Uterus (tissue), 4 donors: ENCODE data around the gene NHLRC4. TPM values are rescaled to one million over a fixed set of nuclear protein-coding genes. Genes with fewer than 3 reads are reported as not detected.

Experiments
- DNase-seq, 2 donors: peaks; one replicate each; pipeline ENCODE4 v3.0.0-alpha.2; 2019 to 2020
- H3K27ac ChIP-seq, 2 donors: fragments of 200-600 bp; sonication (generic); 1 replicate in 1 of 2; 2 replicates in 1 of 2; pipeline ENCODE4 v1.5.1; 2016 to 2018
- H3K27me3 ChIP-seq, 2 donors: fragments of 200-600 bp; sonication (generic); one replicate each; pipeline ENCODE4 v1.5.1; 2018 to 2019; ENCODE audit warnings: control low read depth in 1 of 2
- H3K36me3 ChIP-seq, 2 donors: fragments of 200-600 bp; sonication (generic); one replicate each; pipeline ENCODE4 v1.5.1; 2019; ENCODE audit warnings: control low read depth in 1 of 2
- H3K4me1 ChIP-seq, 2 donors: fragments of 200-600 bp; sonication (generic); one replicate each; pipeline ENCODE4 v1.5.1; 2018 to 2019; ENCODE audit warnings: control low read depth in 1 of 2
- H3K4me3 ChIP-seq, 2 donors: fragments of 200-600 bp; sonication (generic); 1 replicate in 1 of 2; 2 replicates in 1 of 2; pipeline ENCODE4 v1.5.1; 2018 to 2019; ENCODE audit warnings: mild to moderate bottlenecking in 1 of 2
- H3K9me3 ChIP-seq, 2 donors: fragments of 200-600 bp; sonication (generic); one replicate each; pipeline ENCODE4 v1.5.1; 2019; ENCODE audit warnings: control low read depth in 1 of 2
- POLR2A ChIP-seq, 2 donors: fragments of 450-650 bp; IDR thresholded peaks; one replicate each; pipeline ENCODE4 v1.6.1; 2016; ENCODE audit warnings: antibody characterized with exemption in 2 of 2, mild to moderate bottlenecking in 1 of 2, moderate library complexity in 1 of 2
- intact Hi-C: fragments of 100-400 bp; cut with DNase I; formaldehyde crosslinking; loops from one replicate; pipeline ENCODE4 v1.15.1; 2023; ENCODE audit warnings: low total_unique reads
- total RNA-seq, 4 donors: library from RNA; depleted of rRNA in 3 of 4; stranded (reverse); fragments of >200 nt in 3 of 4; gene quantifications; one replicate each; pipeline versions ENCODE4 v1.1.0 to v1.2.4, GENCODE V29; 2014 to 2023
- TF ChIP-seq, protein P1 (sequence below), 4 experiments: fragments of 200-600 bp in 2 of 4; fragments of 450-650 bp in 2 of 4; sonication (generic) in 2 of 4; IDR thresholded peaks; one replicate each; pipeline ENCODE4 v1.5.1; 2016 to 2019; ENCODE audit warnings: antibody characterized with exemption in 4 of 4, mild to moderate bottlenecking in 2 of 4, moderate library complexity in 1 of 4
- donor health status: DM: yes; HTN: yes; CAD: no.

NHLRC4 gene
- total RNA-seq, 4 donors from 2014 or later = 1.2 to 7.5 (median 1.5) TPM

DNA sequence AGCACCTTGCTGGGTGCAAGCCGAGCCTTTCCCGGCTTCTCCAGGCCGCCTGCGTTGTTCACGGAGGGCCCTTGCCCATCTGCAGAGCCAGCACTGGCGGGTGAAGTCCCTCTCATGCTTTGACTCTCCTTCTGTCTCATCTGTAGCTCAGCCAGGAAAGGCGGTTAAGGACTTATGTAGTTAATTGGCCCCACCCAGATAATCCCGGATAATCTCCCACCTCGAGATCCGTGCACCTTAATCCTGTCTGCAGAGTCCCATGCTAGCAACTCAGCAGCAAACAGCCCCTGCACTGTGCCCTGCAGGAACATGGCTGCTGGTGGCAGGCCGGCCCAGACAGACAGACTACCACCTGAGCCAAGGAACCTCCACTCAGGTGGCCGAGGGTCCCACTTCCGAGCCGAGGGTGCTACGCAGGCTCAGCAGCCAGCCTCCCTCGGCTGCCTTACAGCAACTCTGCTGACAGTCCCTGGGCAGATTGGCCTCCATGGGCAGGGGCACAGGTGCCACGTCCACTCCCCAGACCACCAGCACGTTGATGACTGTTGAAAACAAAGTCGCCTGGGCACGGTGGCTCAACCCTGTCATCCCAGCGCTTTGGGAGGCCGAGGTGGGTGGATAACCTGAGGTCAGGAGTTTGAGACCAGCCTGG is 40.0 kb downstream of the NHLRC4 start:
- H3K27me3 ChIP-seq = no peaks in the 10 kb centered on the region
- intact Hi-C loops = no loop called here
- no peak for DNase-seq
- H3K27ac ChIP-seq = no peak overlapping the region
- no peaks in the 10 kb centered on the region for H3K4me1 ChIP-seq
- H3K9me3 ChIP-seq = no peaks in the 10 kb centered on the region
- H3K36me3 ChIP-seq = no peaks in the 10 kb centered on the region
- TF ChIP-seq, protein P1, sequence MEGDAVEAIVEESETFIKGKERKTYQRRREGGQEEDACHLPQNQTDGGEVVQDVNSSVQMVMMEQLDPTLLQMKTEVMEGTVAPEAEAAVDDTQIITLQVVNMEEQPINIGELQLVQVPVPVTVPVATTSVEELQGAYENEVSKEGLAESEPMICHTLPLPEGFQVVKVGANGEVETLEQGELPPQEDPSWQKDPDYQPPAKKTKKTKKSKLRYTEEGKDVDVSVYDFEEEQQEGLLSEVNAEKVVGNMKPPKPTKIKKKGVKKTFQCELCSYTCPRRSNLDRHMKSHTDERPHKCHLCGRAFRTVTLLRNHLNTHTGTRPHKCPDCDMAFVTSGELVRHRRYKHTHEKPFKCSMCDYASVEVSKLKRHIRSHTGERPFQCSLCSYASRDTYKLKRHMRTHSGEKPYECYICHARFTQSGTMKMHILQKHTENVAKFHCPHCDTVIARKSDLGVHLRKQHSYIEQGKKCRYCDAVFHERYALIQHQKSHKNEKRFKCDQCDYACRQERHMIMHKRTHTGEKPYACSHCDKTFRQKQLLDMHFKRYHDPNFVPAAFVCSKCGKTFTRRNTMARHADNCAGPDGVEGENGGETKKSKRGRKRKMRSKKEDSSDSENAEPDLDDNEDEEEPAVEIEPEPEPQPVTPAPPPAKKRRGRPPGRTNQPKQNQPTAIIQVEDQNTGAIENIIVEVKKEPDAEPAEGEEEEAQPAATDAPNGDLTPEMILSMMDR (IDR thresholded peaks at IDR 0.05) = no peak
- no peak for TF ChIP-seq POLR2A (IDR thresholded peaks at IDR 0.05)
- H3K4me3 ChIP-seq = no peak overlapping the region

DNA sequence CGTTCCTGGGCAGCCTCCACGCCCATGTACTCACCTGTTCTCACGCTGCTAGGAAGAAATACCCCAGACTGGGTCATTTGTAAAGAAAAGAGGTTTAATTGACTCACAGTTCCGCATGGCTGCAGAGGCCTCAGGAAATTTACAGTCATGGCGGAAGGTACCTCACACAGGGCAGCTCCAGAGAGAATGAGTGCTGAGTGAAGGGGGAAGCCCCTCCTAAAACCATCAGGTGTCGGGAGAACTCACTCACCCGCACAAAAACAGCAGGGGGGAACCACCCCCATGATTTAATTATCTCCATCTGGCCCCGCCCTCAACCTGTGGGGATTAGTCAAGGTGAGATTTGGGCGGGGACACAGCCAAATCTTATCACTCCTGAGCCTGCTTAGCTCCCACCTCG is 41.2 kb downstream of the NHLRC4 start:
- no peak overlapping the region for H3K4me3 ChIP-seq
- DNase-seq = no peak
- intact Hi-C loops = no loop called here
- TF ChIP-seq, protein P1 (IDR thresholded peaks at IDR 0.05) = no peak
- TF ChIP-seq POLR2A (IDR thresholded peaks at IDR 0.05) = no peak
- H3K36me3 ChIP-seq = no peaks in the 10 kb centered on the region
- H3K9me3 ChIP-seq = no peaks in the 10 kb centered on the region
- H3K27ac ChIP-seq = no peak overlapping the region
- H3K27me3 ChIP-seq = no peaks in the 10 kb centered on the region
- H3K4me1 ChIP-seq = no peaks in the 10 kb centered on the region

DNA sequence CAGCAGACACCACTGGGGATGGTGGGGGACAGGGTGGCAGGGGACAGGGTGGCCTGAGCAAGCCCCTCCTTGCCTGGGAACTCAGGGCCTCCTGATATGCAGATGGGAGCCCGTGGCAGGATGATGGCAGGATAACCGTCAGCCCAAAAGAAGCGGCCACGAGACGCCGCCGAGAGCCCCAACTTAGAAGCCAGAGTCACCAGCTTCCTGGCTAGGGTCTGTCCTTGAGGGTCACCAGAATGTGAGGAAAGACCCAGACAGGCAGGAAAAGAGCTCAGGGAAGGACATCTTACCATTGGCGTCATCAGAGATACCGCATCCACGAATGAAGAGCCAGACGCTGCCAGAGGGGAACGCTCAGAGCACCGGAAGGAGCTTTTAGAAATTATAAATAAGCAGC is 42.5 kb downstream of the NHLRC4 start:
- H3K4me3 ChIP-seq = no peak overlapping the region
- H3K9me3 ChIP-seq = no peaks in the 10 kb centered on the region
- TF ChIP-seq, protein P1 (IDR thresholded peaks at IDR 0.05) = no peak
- no peak for TF ChIP-seq POLR2A (IDR thresholded peaks at IDR 0.05)
- no peak overlapping the region for H3K27ac ChIP-seq
- no peaks in the 10 kb centered on the region for H3K36me3 ChIP-seq
- H3K27me3 ChIP-seq = no peaks in the 10 kb centered on the region
- DNase-seq = no peak
- no peaks in the 10 kb centered on the region for H3K4me1 ChIP-seq
- intact Hi-C loops = no loop called here

DNA sequence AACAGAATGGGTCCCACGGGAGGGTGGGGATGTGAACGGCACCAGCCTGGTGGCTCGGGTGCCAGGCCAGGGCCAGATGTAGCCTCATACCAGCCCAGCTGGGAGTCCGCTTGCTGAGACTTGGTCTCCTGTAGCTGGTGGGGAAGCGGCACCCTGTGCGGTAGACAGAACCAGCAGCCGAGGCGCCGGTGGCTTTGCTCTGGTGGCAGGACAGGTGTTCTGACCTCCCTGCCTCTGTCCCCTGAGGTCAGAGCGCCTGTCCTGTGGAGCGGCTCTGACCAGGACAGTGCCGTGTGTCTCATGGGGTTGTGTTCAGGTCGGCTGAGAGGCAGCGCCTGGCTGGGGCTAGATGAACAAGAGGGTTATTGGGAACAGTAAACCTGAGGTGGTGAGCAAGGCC is 43.2 kb downstream of the NHLRC4 start:
- H3K36me3 ChIP-seq = no peaks in the 10 kb centered on the region
- no peaks in the 10 kb centered on the region for H3K4me1 ChIP-seq
- H3K9me3 ChIP-seq = no peaks in the 10 kb centered on the region
- H3K4me3 ChIP-seq = no peak overlapping the region
- H3K27me3 ChIP-seq = no peaks in the 10 kb centered on the region
- intact Hi-C loops = no loop called here
- DNase-seq = no peak
- no peak overlapping the region for H3K27ac ChIP-seq
- TF ChIP-seq, protein P1 (IDR thresholded peaks at IDR 0.05) = no peak
- TF ChIP-seq POLR2A (IDR thresholded peaks at IDR 0.05) = no peak

DNA sequence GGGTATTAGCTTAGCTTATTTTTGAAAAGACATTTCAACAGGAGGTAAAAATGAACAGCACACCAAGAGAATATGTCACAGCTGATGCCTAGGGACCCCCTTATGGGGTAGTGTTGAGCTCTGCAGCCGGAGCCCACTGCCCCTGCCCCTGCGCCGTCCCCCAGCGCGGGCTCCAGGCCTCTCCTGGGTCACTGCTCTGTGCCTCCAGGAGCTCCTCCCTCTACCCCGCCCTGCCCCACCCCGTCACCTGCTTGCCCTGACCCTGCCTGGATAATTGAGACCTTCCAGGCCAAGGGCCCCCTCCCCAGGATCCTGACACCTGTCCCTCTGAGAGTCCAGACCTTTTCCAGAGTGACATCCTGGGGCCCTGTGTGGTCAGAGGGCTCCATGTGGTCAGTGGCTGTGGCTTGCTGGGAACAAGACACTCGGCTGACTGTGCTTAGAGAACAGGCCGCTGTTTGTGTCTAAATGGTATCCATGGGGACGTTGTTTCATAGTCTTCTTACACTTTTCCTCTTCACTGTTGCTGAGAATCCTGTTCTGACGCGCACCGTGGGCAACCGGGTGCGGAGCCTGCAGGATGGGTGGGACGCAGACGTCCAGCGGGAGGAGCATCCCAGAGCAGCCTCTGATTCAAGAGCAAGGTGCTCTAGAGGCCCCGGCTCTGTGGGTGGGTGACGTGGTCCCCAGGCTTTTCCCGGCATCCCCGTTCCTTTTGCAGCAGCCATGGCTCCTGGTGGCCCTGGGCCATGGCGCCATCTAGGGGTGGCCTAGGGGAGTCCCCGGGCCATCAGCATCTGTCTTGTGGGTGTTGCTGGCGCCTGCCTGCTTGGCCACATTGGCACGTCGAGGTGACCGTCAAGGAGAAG is 43.9 kb downstream of the NHLRC4 start:
- no peaks in the 10 kb centered on the region for H3K27me3 ChIP-seq
- no peak overlapping the region for H3K4me3 ChIP-seq
- DNase-seq = no peak
- TF ChIP-seq, protein P1 (IDR thresholded peaks at IDR 0.05) = peak; percentile 27 to 58 (median 43)
- TF ChIP-seq POLR2A (IDR thresholded peaks at IDR 0.05) = no peak
- no peaks in the 10 kb centered on the region for H3K4me1 ChIP-seq
- no peak overlapping the region for H3K27ac ChIP-seq
- no peaks in the 10 kb centered on the region for H3K36me3 ChIP-seq
- H3K9me3 ChIP-seq = no peaks in the 10 kb centered on the region
- intact Hi-C loops = no loop called here
